ENCODE results near the gene EML1.
"Not testable (repeated sequence)": the region's sequence is repeated elsewhere in the genome, so short reads cannot be mapped to it uniquely, and the experiment has no call there.

The EML1 gene

GRCh38 chr14:99945732-99946651 is 152.8 kb downstream of the EML1 start:
- DNase-seq = no peak

DNA sequence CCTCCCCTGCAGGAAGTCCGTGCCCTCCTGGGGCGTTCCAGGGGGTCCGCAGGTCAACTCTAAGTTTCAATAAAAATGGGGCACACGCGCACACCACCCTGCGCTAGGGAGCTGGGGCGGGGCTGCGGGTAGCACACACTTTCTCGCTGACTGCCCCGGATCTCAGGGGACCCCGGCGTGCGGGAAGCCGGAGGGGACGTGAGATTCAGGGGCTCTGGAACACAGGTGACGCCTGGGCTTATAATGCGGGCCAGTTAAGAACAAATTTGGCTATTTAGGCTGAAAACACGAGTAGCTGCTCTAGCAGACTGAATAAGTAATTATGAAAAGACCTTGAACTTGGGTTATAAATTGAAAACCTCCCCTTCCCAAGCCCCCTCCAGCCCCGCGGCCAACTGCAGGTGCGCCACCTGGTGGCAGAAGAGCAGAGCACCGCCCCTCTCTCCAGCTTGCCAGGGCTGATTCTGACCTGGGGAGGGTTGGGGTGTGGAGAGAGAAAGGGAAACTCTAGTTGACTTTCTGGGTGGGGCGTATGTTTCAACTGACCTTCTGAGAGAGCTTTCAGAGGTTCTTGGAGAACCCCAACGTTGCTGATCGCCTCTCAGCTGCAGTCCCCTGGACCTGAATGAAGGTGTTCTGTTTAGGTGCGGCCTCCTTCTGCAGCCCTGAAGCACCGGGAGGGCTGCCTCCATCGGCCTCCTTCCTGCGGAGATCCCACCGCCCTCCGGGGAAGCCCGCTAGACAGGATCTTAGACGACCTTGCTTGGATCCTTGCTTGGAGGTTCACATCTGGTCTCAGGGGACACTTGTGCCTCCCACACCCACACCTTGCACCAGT is 153.7 kb downstream of the EML1 start:
- peak; percentile 61 for DNase-seq

DNA sequence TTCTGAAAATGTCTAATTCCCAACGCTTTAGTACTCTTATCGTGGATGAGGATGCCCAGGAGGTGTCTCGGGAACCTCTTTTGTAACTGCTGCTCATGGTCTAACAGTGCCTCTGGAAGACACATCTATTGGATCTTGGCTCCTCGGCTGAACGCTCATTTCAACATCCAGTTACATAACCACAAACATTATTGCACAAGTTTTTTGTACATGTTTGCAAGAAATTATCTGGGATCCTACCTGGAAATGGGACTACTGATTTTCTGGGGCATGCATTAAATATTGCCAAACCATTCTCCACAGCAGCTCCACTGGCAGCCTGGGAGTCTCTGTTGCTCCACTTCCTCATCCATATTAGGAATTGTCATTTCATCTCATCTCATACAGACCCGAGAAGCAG is 154.5 kb downstream of the EML1 start:
- DNase-seq = no peak

- DNase-seq = not testable (repeated sequence)
These were observed 156.0 kb downstream of the EML1 start for GRCh38 chr14:99949011-99949732.

- DNase-seq = no peak
These were observed 157.0 kb downstream of the EML1 start for GRCh38 chr14:99950181-99950580.

DNA sequence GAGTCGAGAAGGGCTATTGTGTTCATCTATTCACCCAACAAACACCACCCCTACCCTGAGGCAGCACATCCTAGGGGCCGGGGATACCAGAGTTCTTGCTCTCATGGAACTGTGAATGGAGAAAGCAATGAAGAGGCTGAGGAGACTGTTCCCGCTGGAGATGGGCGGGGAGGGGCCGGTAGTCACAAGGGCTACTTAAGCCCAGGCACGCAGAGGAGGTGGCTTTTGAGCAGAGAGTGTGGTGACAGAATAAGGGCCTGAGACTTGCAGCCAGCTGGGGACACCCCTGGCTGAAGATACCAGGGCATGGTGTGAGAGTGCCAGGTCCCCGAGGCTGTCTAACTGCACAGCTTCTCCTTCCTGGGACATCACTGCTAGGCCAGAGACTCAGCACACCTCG is 157.9 kb downstream of the EML1 start:
- no peak for DNase-seq

- DNase-seq = no peak
These were observed 158.8 kb downstream of the EML1 start for GRCh38 chr14:99952039-99952438.

GRCh38 chr14:99952453-99952852 is 159.2 kb downstream of the EML1 start:
- DNase-seq = no peak

DNA sequence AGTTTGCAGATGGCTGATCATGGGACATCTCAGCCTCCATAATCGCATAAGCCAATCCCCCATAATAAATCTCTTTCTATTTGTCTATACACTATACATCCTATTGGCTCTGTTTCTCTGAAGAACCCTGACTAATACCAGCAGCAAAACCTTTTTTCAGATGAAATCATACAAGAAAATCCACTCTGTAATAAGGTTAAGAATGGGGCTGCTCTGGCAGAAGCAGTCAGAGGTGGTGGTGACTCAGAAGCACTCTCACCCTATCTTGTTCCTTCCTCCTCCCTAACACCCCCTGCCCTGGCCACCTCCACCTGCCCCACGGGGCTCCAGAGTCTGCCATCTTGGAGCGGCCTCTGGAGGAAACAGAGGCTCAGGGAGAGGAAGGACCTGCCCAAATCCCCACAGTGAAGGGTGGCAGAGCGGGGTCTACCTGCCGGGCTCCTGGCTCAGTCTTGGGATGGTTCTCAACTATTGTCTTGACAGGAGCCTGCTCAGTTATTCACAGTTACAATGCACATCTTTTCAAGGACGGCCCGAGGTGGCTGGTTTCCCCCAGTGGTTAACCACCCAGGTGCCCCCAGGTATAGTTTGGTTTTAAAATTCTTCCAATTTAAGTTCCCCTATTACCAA is 162.7 kb downstream of the EML1 start:
- no peak for DNase-seq

DNA sequence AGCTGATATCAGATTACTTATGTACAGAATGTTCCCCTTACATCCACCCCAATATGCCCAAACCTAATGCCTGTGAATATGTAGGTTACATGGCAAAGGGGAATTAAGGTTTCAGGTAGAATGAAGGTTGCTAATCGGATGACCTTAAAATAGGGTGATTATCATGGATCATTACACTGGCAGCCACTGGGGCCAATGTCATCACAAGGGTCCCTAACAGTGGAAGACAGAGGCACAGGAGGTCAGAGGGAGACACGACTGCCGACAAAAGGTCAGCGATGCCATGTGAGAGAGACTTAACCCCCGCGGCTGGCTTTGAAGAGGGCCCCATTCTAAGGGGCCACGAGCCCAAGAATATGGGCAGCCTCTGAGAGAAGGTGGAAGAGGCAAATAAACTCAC is 165.2 kb downstream of the EML1 start:
- no peak for DNase-seq

GRCh38 chr14:99961826-99962518 is 168.8 kb downstream of the EML1 start:
- DNase-seq = no peak

DNA sequence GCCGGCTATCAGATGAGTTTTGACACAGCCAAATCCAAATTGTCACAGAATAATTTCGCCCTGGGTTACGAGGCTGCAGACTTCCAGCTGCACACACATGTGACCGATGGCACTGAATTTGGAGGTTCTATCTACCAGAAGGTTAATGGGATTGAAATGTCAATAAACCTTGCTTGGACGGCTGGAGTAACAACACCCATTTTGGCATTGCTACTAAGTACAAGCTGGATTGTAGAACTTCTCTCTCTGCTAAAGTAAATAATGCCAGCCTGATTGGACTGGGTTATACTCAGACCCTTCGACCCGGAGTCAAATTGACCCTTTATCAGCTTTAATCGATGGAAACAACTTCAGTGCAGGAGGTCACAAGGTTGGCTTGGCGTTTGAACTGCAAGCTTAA is 171.8 kb downstream of the EML1 start:
- no peak for DNase-seq

- no peak for DNase-seq
These were observed 173.0 kb downstream of the EML1 start for GRCh38 chr14:99966037-99966835.

DNA sequence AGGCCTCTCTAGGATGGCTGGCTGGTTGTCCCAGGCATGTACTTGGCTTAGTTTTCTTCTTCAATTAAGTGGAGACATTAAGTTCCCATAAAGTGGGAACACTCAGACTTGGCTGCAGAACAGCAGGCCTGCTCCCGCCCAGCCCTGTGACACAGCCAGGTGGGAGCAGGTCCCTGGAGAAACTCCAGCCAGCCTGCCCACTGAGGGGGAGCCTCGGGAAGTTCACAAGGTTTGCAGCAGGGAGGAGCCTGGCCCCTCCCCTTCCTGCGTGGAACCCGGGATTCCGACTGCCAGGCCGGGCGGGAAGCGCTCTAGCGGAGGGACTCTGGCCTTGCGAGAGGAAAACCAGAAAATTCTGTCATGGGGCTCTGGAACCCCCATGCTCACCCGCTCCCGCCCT is 173.7 kb downstream of the EML1 start:
- DNase-seq = no peak

- DNase-seq = no peak
These were observed 175.1 kb downstream of the EML1 start for GRCh38 chr14:99968191-99968920.

DNA sequence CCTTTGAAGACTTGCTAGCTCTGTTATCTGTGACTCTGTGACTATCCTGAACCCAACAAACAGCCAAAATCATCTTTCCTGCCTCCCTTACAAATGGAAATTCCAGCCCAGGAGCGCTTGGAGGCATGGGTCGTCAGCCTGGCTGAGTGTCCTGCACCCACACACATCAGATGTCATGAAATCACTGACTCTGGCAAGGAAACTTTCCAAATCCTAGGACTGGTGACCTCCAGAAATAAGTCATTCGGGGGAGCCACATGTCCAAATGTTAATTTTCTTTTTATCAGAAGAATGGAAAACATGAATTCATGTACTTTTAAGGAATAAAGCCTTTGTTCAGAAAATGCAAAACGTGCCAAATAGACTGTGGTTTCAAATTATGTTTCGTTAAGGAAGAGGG is 175.7 kb downstream of the EML1 start:
- no peak for DNase-seq

DNA sequence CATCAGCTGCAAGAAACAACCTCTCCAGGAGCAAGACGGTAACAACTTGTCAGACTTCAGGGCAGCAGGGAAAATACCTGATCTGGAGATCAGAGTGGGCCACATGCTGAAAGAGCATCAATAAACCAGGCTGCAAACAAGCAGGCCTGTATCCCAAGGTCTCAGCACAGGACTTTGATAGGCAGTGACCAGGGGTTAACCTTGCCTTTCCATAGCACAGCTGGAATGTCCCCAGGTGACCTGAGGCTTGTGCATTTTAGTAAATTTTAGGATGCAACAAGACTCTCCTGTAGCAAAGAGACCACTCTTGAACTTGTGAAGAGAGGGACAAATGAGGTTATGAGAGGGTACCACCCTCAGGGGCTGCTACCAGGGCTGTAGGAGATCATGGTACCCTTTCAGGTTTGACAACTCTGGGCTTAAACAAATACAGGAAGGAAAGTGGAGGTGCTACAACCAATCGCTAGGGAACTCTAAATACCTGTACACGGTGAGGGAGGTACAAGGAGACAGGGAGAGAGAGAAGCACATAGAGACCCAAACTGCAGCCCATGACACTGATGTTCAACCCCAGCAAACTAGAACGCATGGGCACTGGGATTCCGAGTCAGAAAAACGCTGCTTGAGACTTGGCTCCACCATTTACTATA is 176.6 kb downstream of the EML1 start:
- DNase-seq = no peak

DNA sequence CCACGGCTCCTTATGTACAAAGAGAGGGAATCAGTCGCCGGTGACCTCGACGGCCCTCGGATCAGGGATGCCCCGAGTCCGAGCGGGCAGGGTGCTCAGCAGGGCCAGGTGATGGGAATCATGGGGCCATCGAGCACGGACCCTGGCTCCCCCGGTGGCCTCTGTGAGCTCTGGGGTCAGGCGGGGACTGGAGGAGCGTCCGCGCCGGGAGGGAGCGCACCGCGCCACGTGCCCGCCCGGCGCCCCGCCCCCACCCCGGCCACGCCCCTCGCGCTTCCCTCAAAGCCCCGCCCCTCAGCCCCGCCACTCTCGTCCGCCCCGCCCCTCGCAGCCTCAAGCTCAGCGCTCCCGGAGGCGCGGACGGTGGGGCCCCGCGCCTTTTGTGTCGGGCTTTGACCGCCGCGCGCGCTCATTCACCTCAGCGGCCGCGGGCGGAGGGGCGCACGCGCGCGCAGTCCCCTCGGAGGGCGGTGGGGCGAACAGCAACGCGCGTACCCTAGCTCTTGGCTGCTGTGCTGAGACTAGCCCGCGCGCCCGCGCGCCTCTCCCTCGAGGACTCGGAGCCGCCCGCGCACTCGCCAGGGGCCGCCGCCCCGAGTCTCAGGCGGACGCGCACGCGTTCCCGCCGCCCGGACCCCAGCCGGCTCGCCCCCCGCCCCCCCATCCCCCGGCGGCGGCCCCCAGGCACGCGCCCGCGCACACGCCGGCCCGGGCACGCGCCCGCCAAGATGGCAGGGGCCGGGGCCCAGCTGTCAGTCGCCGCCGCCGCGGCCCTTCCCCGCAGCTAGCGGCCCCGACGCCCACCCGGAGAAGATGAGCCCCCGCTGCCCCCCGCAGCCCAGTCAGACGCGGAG is 178.1 kb downstream of the EML1 start:
- peak; percentile 88 for DNase-seq
